ENCODE data around the gene OTUD3. TPM values are rescaled to one million over a fixed set of nuclear protein-coding genes. Genes with fewer than 3 reads are reported as not detected.

Gene OTUD3
- polyA plus RNA-seq, 1 of the 3 experiments (the other 2 are of a cell fraction): 2.6 TPM

DNA sequence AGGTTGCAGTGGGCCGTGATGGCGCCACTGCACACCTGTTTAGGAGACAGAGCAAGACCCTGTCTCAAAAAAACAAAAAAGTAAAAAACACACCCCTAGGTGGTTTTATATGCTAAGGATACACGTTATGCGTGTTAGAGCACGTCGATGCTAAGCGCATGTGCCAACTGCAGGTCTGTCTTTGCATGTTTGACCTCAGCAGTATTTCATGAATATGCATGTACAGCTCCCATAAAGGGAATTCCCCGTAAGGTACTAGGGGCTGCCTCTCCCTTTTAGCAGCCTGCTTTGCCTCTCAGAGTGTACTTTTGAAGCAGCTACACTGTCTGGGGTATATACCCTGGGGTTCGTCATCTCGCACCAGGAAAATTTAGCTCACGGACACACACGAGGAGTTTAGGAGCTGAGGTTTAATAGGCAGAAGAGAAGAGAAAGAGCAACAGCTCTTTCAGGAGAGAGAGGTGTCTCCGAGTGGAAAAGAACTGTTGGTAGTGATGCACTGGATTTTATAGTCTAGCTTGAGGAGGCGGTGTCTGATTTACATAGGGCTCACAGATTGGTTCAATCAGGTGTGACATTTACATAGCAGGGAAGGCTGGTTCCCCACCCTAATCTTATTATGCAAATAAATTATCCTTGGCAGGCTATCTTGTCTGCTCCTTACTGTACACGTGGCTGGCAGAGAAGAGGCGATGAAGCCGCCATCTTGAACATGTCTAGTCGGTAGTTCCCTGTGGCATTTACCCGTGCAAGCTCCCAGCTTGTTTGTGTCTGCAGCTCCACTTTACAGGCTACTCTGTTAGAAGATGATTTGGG is 4.2 kb upstream of the OTUD3 start (continued):
- TF ChIP-seq EP300 (IDR thresholded peaks at IDR 0.05; ENCODE audit: borderline replicate concordance in 1 of 2, low read depth in 1 of 2, low read length in 1 of 2): no peak
- no peak for TF ChIP-seq TAF1 (IDR thresholded peaks at IDR 0.05; ENCODE audit: borderline replicate concordance, low read depth, low read length)
- TF ChIP-seq, protein P1, sequence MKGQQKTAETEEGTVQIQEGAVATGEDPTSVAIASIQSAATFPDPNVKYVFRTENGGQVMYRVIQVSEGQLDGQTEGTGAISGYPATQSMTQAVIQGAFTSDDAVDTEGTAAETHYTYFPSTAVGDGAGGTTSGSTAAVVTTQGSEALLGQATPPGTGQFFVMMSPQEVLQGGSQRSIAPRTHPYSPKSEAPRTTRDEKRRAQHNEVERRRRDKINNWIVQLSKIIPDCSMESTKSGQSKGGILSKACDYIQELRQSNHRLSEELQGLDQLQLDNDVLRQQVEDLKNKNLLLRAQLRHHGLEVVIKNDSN (IDR thresholded peaks at IDR 0.05; ENCODE audit: borderline replicate concordance, low read depth): no peak
- no peak for TF ChIP-seq FOXJ3 (CRISPR knock-in tag; IDR thresholded peaks at IDR 0.05)

DNA sequence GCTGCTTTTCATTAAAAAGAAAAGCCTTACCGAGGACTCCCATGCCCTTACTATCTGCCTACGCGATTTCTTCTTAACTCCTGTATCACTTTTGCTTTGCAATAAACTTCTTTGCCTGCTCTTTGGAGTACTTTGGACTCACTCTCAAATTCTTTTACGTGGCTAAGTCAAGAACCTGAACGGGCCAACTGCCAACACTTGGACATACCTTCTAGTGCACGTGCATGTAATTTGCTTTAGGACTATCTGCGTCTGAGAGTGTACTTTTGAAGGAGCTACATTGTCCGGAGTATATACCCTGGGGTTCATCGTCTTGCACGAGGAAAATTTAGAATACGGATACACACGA is 3.6 kb upstream of the OTUD3 start:
- Histone ChIP-seq H3K27ac (ENCODE audit: low read depth in 2 of 2, low read length in 1 of 2) (no peak overlapping the region), H3K4me2 (no peak overlapping the region), H3F3A (replicated peaks; ENCODE audit: insufficient read depth) (no peaks in the 10 kb centered on the region), H2AFZ (ENCODE audit: low read depth) (no peak overlapping the region), H4K20me1 (ENCODE audit: insufficient read depth) (peaks cover 5% of the 10 kb centered on the region; the same call in 1 of the 2 replicates), H3K36me3 (replicated peaks in 1 of 2; ENCODE audit: control insufficient read depth in 1 of 2, insufficient read depth in 2 of 2, low read length in 1 of 2) (no peaks in the 10 kb centered on the region), H3K79me2 (ENCODE audit: insufficient read depth) (peaks cover 13% of the 10 kb centered on the region), H3K4me1 (ENCODE audit: control insufficient read depth in 1 of 2, insufficient read depth in 2 of 2, low read depth in 1 of 2, low read length in 1 of 2) (peaks cover 3 to 6% of the 10 kb centered on the region in 2 experiments; a peak in 2 of 4 replicates), H3K9me2 (no peaks in the 10 kb centered on the region), H3K27me3 (ENCODE audit: insufficient read depth) (no peaks in the 10 kb centered on the region), H3K9ac (no peak overlapping the region), H3K4me3 (ENCODE audit: low read depth in 2 of 2, low read length in 1 of 2) (no peak overlapping the region), H3K9me3 (no peaks in the 10 kb centered on the region)
- ChIA-PET POLR2A (no interaction called here), CTCF (interaction anchor here (1.1 to 1.2 kb wide), 2 partner anchors 17 to 39 kb away, joined by 3 read pairs; no protein-coding TSS in a partner anchor)
- DNase-seq: no peak
- TF ChIP-seq ELF1 (IDR thresholded peaks at IDR 0.05) (no peak), FOSL2 (IDR thresholded peaks at IDR 0.05; ENCODE audit: borderline replicate concordance, low read depth) (no peak), FOXM1 (IDR thresholded peaks at IDR 0.05; ENCODE audit: low read depth) (no peak), NFIC (IDR thresholded peaks at IDR 0.05; ENCODE audit: borderline replicate concordance) (no peak), JUND (IDR thresholded peaks at IDR 0.05) (no peak), SMC3 (IDR thresholded peaks at IDR 0.05; ENCODE audit: low read depth, low read length) (no peak), FOXJ3 (CRISPR knock-in tag; IDR thresholded peaks at IDR 0.05) (no peak), CHD2 (IDR thresholded peaks at IDR 0.05; ENCODE audit: low read length, partially characterized antibody) (no peak)
- TF ChIP-seq, protein P2, sequence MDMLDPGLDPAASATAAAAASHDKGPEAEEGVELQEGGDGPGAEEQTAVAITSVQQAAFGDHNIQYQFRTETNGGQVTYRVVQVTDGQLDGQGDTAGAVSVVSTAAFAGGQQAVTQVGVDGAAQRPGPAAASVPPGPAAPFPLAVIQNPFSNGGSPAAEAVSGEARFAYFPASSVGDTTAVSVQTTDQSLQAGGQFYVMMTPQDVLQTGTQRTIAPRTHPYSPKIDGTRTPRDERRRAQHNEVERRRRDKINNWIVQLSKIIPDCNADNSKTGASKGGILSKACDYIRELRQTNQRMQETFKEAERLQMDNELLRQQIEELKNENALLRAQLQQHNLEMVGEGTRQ (IDR thresholded peaks at IDR 0.05; ENCODE audit: borderline replicate concordance, low read depth, low read length): no peak
- TF ChIP-seq, protein P3, sequence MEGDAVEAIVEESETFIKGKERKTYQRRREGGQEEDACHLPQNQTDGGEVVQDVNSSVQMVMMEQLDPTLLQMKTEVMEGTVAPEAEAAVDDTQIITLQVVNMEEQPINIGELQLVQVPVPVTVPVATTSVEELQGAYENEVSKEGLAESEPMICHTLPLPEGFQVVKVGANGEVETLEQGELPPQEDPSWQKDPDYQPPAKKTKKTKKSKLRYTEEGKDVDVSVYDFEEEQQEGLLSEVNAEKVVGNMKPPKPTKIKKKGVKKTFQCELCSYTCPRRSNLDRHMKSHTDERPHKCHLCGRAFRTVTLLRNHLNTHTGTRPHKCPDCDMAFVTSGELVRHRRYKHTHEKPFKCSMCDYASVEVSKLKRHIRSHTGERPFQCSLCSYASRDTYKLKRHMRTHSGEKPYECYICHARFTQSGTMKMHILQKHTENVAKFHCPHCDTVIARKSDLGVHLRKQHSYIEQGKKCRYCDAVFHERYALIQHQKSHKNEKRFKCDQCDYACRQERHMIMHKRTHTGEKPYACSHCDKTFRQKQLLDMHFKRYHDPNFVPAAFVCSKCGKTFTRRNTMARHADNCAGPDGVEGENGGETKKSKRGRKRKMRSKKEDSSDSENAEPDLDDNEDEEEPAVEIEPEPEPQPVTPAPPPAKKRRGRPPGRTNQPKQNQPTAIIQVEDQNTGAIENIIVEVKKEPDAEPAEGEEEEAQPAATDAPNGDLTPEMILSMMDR (IDR thresholded peaks at IDR 0.05): no peak
- 83% methylated on average over 12 of the region's 12 CpGs for WGBS (ENCODE audit: low lambda C conversion rate)

Data from SK-N-SH (cell line).